Measurements from ENCODE around the gene SLC22A3. TPM values are rescaled to one million over a fixed set of nuclear protein-coding genes. Genes with fewer than 3 reads are reported as not detected.

The SLC22A3 gene
- total RNA-seq, 1 donor from 2014 or later, result 0.57 TPM

- Histone ChIP-seq H3K79me2 (ENCODE audit: insufficient read depth, low read length) (no peaks in the 10 kb centered on the region), H3K4me2 (ENCODE audit: low read length) (peak overlapping the region; percentile 87), H2AFZ (ENCODE audit: low read depth, low read length) (no peak overlapping the region), H4K20me1 (ENCODE audit: insufficient read depth, low read length) (no peaks in the 10 kb centered on the region), H3K27me3 (ENCODE audit: insufficient read depth, low read length) (peaks cover 19% of the 10 kb centered on the region), H3K4me3 (ENCODE audit: insufficient read depth, low read depth, low read length) (peak overlapping the region; percentile 23), H3K36me3 (ENCODE audit: insufficient read depth, low read length) (no peaks in the 10 kb centered on the region), H3K4me1 (ENCODE audit: insufficient read depth, low read length) (peaks cover 5% of the 10 kb centered on the region), H3K9ac (ENCODE audit: low read length) (no peak overlapping the region), H3K9me3 (ENCODE audit: insufficient read depth, low read depth, low read length) (no peaks in the 10 kb centered on the region), H3K27ac (ENCODE audit: low read depth, low read length) (no peak overlapping the region)
- H3K27me3 Mint-ChIP-seq (ENCODE audit: low read depth, unreplicated experiment), result peaks cover 59% of the 10 kb centered on the region
- peak overlapping the region; percentile 47 for H3K4me3 Mint-ChIP-seq (ENCODE audit: unreplicated experiment)
- H3K4me1 Mint-ChIP-seq (ENCODE audit: low read depth, unreplicated experiment), result no peaks in the 10 kb centered on the region
- peak overlapping the region; percentile 22 for H3K27ac Mint-ChIP-seq (ENCODE audit: unreplicated experiment)
- no peak for TF ChIP-seq EZH2 (IDR thresholded peaks at IDR 0.05; ENCODE audit: insufficient read depth, low read length)
- FAIRE-seq (no peak), DNase-seq (ENCODE audit: low read depth) (no peak)
- H3K36me3 Mint-ChIP-seq (ENCODE audit: low read depth, unreplicated experiment), result peaks cover 2% of the 10 kb centered on the region
- no peaks in the 10 kb centered on the region for H3K9me3 Mint-ChIP-seq (ENCODE audit: unreplicated experiment)
Measured at GRCh38 chr6:160347259-160348222, 637 bp upstream of the SLC22A3 start.

- Histone ChIP-seq H3K4me3 (ENCODE audit: insufficient read depth, low read depth, low read length) (peak overlapping the region; percentile 53), H2AFZ (ENCODE audit: low read depth, low read length) (peak overlapping the region; percentile 84), H3K4me1 (ENCODE audit: insufficient read depth, low read length) (peaks cover 5% of the 10 kb centered on the region), H3K79me2 (ENCODE audit: insufficient read depth, low read length) (no peaks in the 10 kb centered on the region), H3K4me2 (ENCODE audit: low read length) (peak overlapping the region; percentile 87), H4K20me1 (ENCODE audit: insufficient read depth, low read length) (no peaks in the 10 kb centered on the region), H3K27me3 (ENCODE audit: insufficient read depth, low read length) (peaks cover 19% of the 10 kb centered on the region), H3K36me3 (ENCODE audit: insufficient read depth, low read length) (no peaks in the 10 kb centered on the region), H3K9ac (ENCODE audit: low read length) (peak overlapping the region; percentile 17), H3K9me3 (ENCODE audit: insufficient read depth, low read depth, low read length) (no peaks in the 10 kb centered on the region), H3K27ac (ENCODE audit: low read depth, low read length) (no peak overlapping the region)
- H3K27ac Mint-ChIP-seq (ENCODE audit: unreplicated experiment), result no peak overlapping the region
- no peaks in the 10 kb centered on the region for H3K4me1 Mint-ChIP-seq (ENCODE audit: low read depth, unreplicated experiment)
- peak overlapping the region; percentile 81 for H3K4me3 Mint-ChIP-seq (ENCODE audit: unreplicated experiment)
- H3K36me3 Mint-ChIP-seq (ENCODE audit: low read depth, unreplicated experiment), result peaks cover 2% of the 10 kb centered on the region
- TF ChIP-seq CTCF (IDR thresholded peaks at IDR 0.05; ENCODE audit: insufficient read depth, low read depth, low read length) (no peak), EZH2 (IDR thresholded peaks at IDR 0.05; ENCODE audit: insufficient read depth, low read length) (no peak)
- no peak for FAIRE-seq
- peak; percentile 8 for DNase-seq (ENCODE audit: low read depth)
- peaks cover 62% of the 10 kb centered on the region for H3K27me3 Mint-ChIP-seq (ENCODE audit: low read depth, unreplicated experiment)
- H3K9me3 Mint-ChIP-seq (ENCODE audit: unreplicated experiment), result no peaks in the 10 kb centered on the region
Measured at GRCh38 chr6:160349020-160349441, 853 bp downstream of the SLC22A3 start.

GRCh38 chr6:160349814-160350350 lies 1.7 kb downstream of the SLC22A3 start:
- Mint-ChIP-seq H3K9me3 (ENCODE audit: unreplicated experiment) (no peaks in the 10 kb centered on the region), H3K4me1 (ENCODE audit: low read depth, unreplicated experiment) (no peaks in the 10 kb centered on the region), H3K27ac (ENCODE audit: unreplicated experiment) (no peak overlapping the region), H3K36me3 (ENCODE audit: low read depth, unreplicated experiment) (peaks cover 2% of the 10 kb centered on the region), H3K27me3 (ENCODE audit: low read depth, unreplicated experiment) (peaks cover 60% of the 10 kb centered on the region), H3K4me3 (ENCODE audit: unreplicated experiment) (no peak overlapping the region)
- Histone ChIP-seq H3K4me1 (ENCODE audit: insufficient read depth, low read length) (peaks cover 7% of the 10 kb centered on the region), H4K20me1 (ENCODE audit: insufficient read depth, low read length) (no peaks in the 10 kb centered on the region), H3K4me2 (ENCODE audit: low read length) (no peak overlapping the region), H3K27ac (ENCODE audit: low read depth, low read length) (no peak overlapping the region), H3K36me3 (ENCODE audit: insufficient read depth, low read length) (no peaks in the 10 kb centered on the region), H3K79me2 (ENCODE audit: insufficient read depth, low read length) (no peaks in the 10 kb centered on the region), H2AFZ (ENCODE audit: low read depth, low read length) (no peak overlapping the region), H3K9ac (ENCODE audit: low read length) (no peak overlapping the region), H3K4me3 (ENCODE audit: insufficient read depth, low read depth, low read length) (no peak overlapping the region), H3K9me3 (ENCODE audit: insufficient read depth, low read depth, low read length) (no peaks in the 10 kb centered on the region), H3K27me3 (ENCODE audit: insufficient read depth, low read length) (peaks cover 19% of the 10 kb centered on the region)
- FAIRE-seq (no peak), DNase-seq (ENCODE audit: low read depth) (no peak)
- TF ChIP-seq CTCF (IDR thresholded peaks at IDR 0.05; ENCODE audit: insufficient read depth, low read depth, low read length), result no peak
- TF ChIP-seq EZH2 (IDR thresholded peaks at IDR 0.05; ENCODE audit: insufficient read depth, low read length), result no peak
